H1 (cell line): Measurements from ENCODE around the gene GIPC1. TPM values are rescaled to one million over a fixed set of nuclear protein-coding genes. Genes with fewer than 3 reads are reported as not detected.
A peak's percentile ranks its signal among the peaks of the same experiment; 100 is the strongest.

Source experiments
- CTCF ChIA-PET: fragments of 300-600 bp; sonication (Branson Sonifier 250); formaldehyde crosslinking; loops from one replicate; lab custom pipeline; 2021; ENCODE audit not compliant: partially characterized antibody; lab: Charles Lee
- POLR2A ChIA-PET: fragments of 300-600 bp; sonication (Branson Sonifier 250); formaldehyde crosslinking; loops from one replicate; lab custom pipeline; 2021; ENCODE audit warnings: inconsistent platforms; ENCODE audit not compliant: partially characterized antibody; lab: Charles Lee
- DNase-seq, 2 experiments: peaks; one replicate each; pipeline versions ENCODE4 v3.0.0 to v3.0.0-alpha.2; 2010 to 2022; ENCODE audit warnings: low spot score in 2 of 2, low read depth in 1 of 2, mixed read lengths in 1 of 2
- FAIRE-seq: peaks from 2 replicates; lab custom pipeline; 2011; peaks lifted over from hg19 to GRCh38; lab: Jason Lieb, UNC
- H2AFZ ChIP-seq: 2 replicates; pipeline ENCODE4 v1.8.1; 2012; ENCODE audit warnings: low read length, inconsistent platforms
- H2AK5ac ChIP-seq: 2 replicates; pipeline ENCODE4 v1.6.1; 2013; ENCODE audit warnings: low read depth, low read length
- H2BK120ac ChIP-seq: replicated peaks from 2 replicates; pipeline ENCODE3; 2013; ENCODE audit warnings: low read depth, low read length, inconsistent platforms
- H2BK12ac ChIP-seq: 2 replicates; pipeline ENCODE4 v1.6.1; 2013; ENCODE audit warnings: low read depth, low read length
- H2BK15ac ChIP-seq: 2 replicates; pipeline ENCODE4 v1.6.1; 2013; ENCODE audit warnings: low read length
- H2BK20ac ChIP-seq: 2 replicates; pipeline ENCODE4 v1.6.1; 2013; ENCODE audit warnings: low read length
- H2BK5ac ChIP-seq: 2 replicates; pipeline ENCODE4 v1.6.1; 2013; ENCODE audit warnings: low read depth, low read length
- H3K14ac ChIP-seq: 2 replicates; pipeline ENCODE4 v1.6.1; 2013; ENCODE audit warnings: inconsistent platforms; ENCODE audit not compliant: insufficient read length
- H3K18ac ChIP-seq: 2 replicates; pipeline ENCODE4 v1.6.1; 2013; ENCODE audit warnings: low read length; ENCODE audit errors: extremely low read depth
- H3K23ac ChIP-seq: 2 replicates; pipeline ENCODE4 v1.6.1; 2013; ENCODE audit warnings: inconsistent platforms; ENCODE audit not compliant: insufficient read length
- H3K23me2 ChIP-seq: 2 replicates; pipeline ENCODE4 v1.6.1; 2013; ENCODE audit warnings: low read depth, low read length
- H3K27ac ChIP-seq: 2 replicates; pipeline ENCODE4 v1.6.1; 2011; ENCODE audit warnings: low read depth, low read length, inconsistent platforms
- H3K27me3 ChIP-seq, 4 experiments: replicated peaks in 1 of 4; 1 replicate in 1 of 4; 2 replicates in 3 of 4; pipeline versions ENCODE4 v1.6.1 to v1.8.1; 2011 to 2013; ENCODE audit warnings: low read length in 3 of 4, mild to moderate bottlenecking in 3 of 4, inconsistent platforms in 2 of 4, mixed read lengths in 2 of 4, moderate library complexity in 1 of 4; ENCODE audit not compliant: control insufficient read depth in 3 of 4, insufficient read depth in 3 of 4; ENCODE audit errors: extremely low read depth in 1 of 4
- H3K36me3 ChIP-seq, 4 experiments: 2 replicates each; pipeline versions ENCODE4 v1.6.1 to v1.8.1; 2011 to 2013; ENCODE audit warnings: mild to moderate bottlenecking in 4 of 4, low read length in 3 of 4, moderate library complexity in 2 of 4, control low read depth in 1 of 4, inconsistent platforms in 1 of 4; ENCODE audit not compliant: insufficient read depth in 4 of 4, control insufficient read depth in 2 of 4
- H3K4ac ChIP-seq: replicated peaks from 2 replicates; pipeline ENCODE3; 2013; ENCODE audit warnings: low read length, low read depth, mixed read lengths, inconsistent platforms; ENCODE audit not compliant: insufficient read length
- H3K4me1 ChIP-seq, 4 experiments: replicated peaks in 1 of 4; 1 replicate in 1 of 4; 2 replicates in 3 of 4; pipeline versions ENCODE4 v1.6.1 to v1.8.1; 2011 to 2013; ENCODE audit warnings: low read length in 3 of 4, inconsistent platforms in 2 of 4, mixed read lengths in 1 of 4; ENCODE audit not compliant: insufficient read depth in 4 of 4, control insufficient read depth in 3 of 4
- H3K4me2 ChIP-seq, 2 experiments: 2 replicates each; pipeline versions ENCODE4 v1.6.1 to v1.8.1; 2011 to 2013; ENCODE audit warnings: low read depth in 2 of 2, low read length in 2 of 2, control low read depth in 1 of 2, inconsistent platforms in 1 of 2, mild to moderate bottlenecking in 1 of 2; ENCODE audit not compliant: insufficient read depth in 1 of 2
- H3K4me3 ChIP-seq, 4 experiments: fragments of 200-600, 300-600 bp in 1 of 4; sonication (generic), shearing (Covaris generic), sonication (Bioruptor Twin) in 1 of 4; 2 replicates each; pipeline versions ENCODE4 v1.5.1 to v1.8.1; 2011 to 2016; ENCODE audit warnings: low read length in 4 of 4, low read depth in 3 of 4, control low read depth in 2 of 4, inconsistent platforms in 2 of 4, mild to moderate bottlenecking in 2 of 4, mixed read lengths in 1 of 4, moderate library complexity in 1 of 4; ENCODE audit not compliant: insufficient read depth in 2 of 4; ENCODE audit errors: extremely low read depth in 1 of 4
- H3K56ac ChIP-seq: replicated peaks from 2 replicates; pipeline ENCODE3; 2013; ENCODE audit warnings: low read depth, mild to moderate bottlenecking, mixed read lengths, low read length, inconsistent platforms; ENCODE audit not compliant: insufficient read length
- H3K79me1 ChIP-seq: 2 replicates; pipeline ENCODE4 v1.6.1; 2013; ENCODE audit warnings: low read depth, low read length, control low read depth
- H3K79me2 ChIP-seq, 2 experiments: 2 replicates each; pipeline versions ENCODE4 v1.6.1 to v1.8.1; 2012 to 2013; ENCODE audit warnings: low read length in 2 of 2, mild to moderate bottlenecking in 2 of 2, inconsistent platforms in 1 of 2; ENCODE audit not compliant: insufficient read depth in 2 of 2, control insufficient read depth in 1 of 2
- H3K9ac ChIP-seq, 4 experiments: replicated peaks in 1 of 4; 1 replicate in 1 of 4; 2 replicates in 3 of 4; pipeline versions ENCODE4 v1.6.1 to v1.8.1; 2011 to 2013; ENCODE audit warnings: low read depth in 3 of 4, low read length in 3 of 4, control low read depth in 2 of 4, mild to moderate bottlenecking in 2 of 4, moderate library complexity in 2 of 4, inconsistent platforms in 1 of 4; ENCODE audit errors: extremely low read depth in 1 of 4
- H3K9me3 ChIP-seq, 2 experiments: 2 replicates each; pipeline versions ENCODE4 v1.6.1 to v1.8.1; 2012 to 2013; ENCODE audit warnings: mild to moderate bottlenecking in 2 of 2, moderate library complexity in 2 of 2, control low read depth in 1 of 2, inconsistent platforms in 1 of 2, low read depth in 1 of 2, low read length in 1 of 2, mixed read lengths in 1 of 2; ENCODE audit not compliant: insufficient read depth in 2 of 2
- H4K20me1 ChIP-seq, 2 experiments: replicated peaks in 1 of 2; 2 replicates each; pipeline versions ENCODE3 to v1.8.1; 2011 to 2013; ENCODE audit warnings: inconsistent platforms in 2 of 2, low read length in 2 of 2, mild to moderate bottlenecking in 1 of 2; ENCODE audit not compliant: insufficient read depth in 2 of 2, control insufficient read depth in 1 of 2
- H4K5ac ChIP-seq: 2 replicates; pipeline ENCODE4 v1.6.1; 2013; ENCODE audit warnings: low read length, low read depth, mixed read lengths, inconsistent platforms; ENCODE audit not compliant: insufficient read length
- H4K8ac ChIP-seq: 2 replicates; pipeline ENCODE4 v1.8.0; 2013; ENCODE audit warnings: mild to moderate bottlenecking, moderate library complexity, low read length, inconsistent platforms; ENCODE audit not compliant: insufficient read depth; ENCODE audit errors: extremely low read depth
- H4K91ac ChIP-seq: replicated peaks from 2 replicates; pipeline ENCODE3; 2013; ENCODE audit warnings: low read length, mixed read lengths, inconsistent platforms; ENCODE audit not compliant: insufficient read length
- ATF3 ChIP-seq: IDR thresholded peaks from 2 replicates; pipeline ENCODE4 v1.6.1; 2011; ENCODE audit warnings: low read depth, mild to moderate bottlenecking, low read length; ENCODE audit not compliant: insufficient read depth
- CBX8 ChIP-seq: fragments of 300-800, 300-1000 bp; sonication (generic); IDR thresholded peaks from 2 replicates; pipeline ENCODE4 v1.7.1; 2016; ENCODE audit warnings: low read depth, low read length, borderline replicate concordance
- EZH2 ChIP-seq: fragments of 200-600 bp; sonication (generic); IDR thresholded peaks from 2 replicates; pipeline ENCODE4 v1.7.1; 2012; ENCODE audit warnings: low read depth, mild to moderate bottlenecking, moderate library complexity, low read length, inconsistent platforms; ENCODE audit not compliant: severe bottlenecking
- JUN ChIP-seq: IDR thresholded peaks from 2 replicates; pipeline ENCODE4 v1.6.1; 2011; ENCODE audit warnings: low read depth, mild to moderate bottlenecking, improper control_type of control experiment, low read length
- MAX ChIP-seq: IDR thresholded peaks from 2 replicates; pipeline ENCODE4 v1.6.1; 2012; ENCODE audit warnings: inconsistent platforms
- SP2 ChIP-seq: IDR thresholded peaks from 2 replicates; pipeline ENCODE4 v1.6.1; 2012; ENCODE audit warnings: mild to moderate bottlenecking, low read length, inconsistent platforms
- SP4 ChIP-seq: IDR thresholded peaks from 2 replicates; pipeline ENCODE4 v1.6.1; 2012; ENCODE audit warnings: low read length, inconsistent platforms
- SRF ChIP-seq: IDR thresholded peaks from 2 replicates; pipeline ENCODE4 v1.6.1; 2011; ENCODE audit warnings: mild to moderate bottlenecking, low read depth, low read length, moderate library complexity
- TAF7 ChIP-seq: optimal IDR thresholded peaks from 2 replicates; pipeline ENCODE3; 2011; ENCODE audit warnings: low read depth, mild to moderate bottlenecking, inconsistent platforms, low read length, moderate library complexity, borderline replicate concordance
- TBP ChIP-seq: IDR thresholded peaks from 2 replicates; pipeline ENCODE4 v1.6.1; 2011; ENCODE audit warnings: low read depth, low read length, improper control_type of control experiment
- TCF12 ChIP-seq: IDR thresholded peaks from 2 replicates; pipeline ENCODE4 v1.6.1; 2011; ENCODE audit warnings: low read depth, mild to moderate bottlenecking, low read length
- YY1 ChIP-seq: IDR thresholded peaks from 2 replicates; pipeline ENCODE4 v1.6.1; 2011; ENCODE audit warnings: low read depth, mild to moderate bottlenecking, low read length
- WGBS, 2 experiments: shearing (Covaris generic) in 1 of 2; methylation state at CpG; one replicate each; pipeline versions ENCODE4 v1.1.6 to v1.1.7; 2013 to 2015; ENCODE audit warnings: low lambda C conversion rate in 2 of 2, mixed read lengths in 2 of 2, inconsistent platforms in 1 of 2, low coverage in 1 of 2, missing lambda C conversion rate in 1 of 2; ENCODE audit not compliant: insufficient replicate concordance in 2 of 2, insufficient coverage in 1 of 2, insufficient read length in 1 of 2; ENCODE audit errors: extremely low coverage in 1 of 2, missing lambda C conversion rate in 1 of 2; 5-methylcytosine and 5-hydroxymethylcytosine counted together
- polyA plus RNA-seq, 7 experiments: library from polyadenylated mRNA; depleted of rRNA in 3 of 7; stranded (reverse) in 5 of 7; unstranded in 2 of 7; fragments of >200 nt in 5 of 7; fragments of 200-250 nt in 2 of 7; gene quantifications; 1 replicate in 5 of 7; 2 replicates in 1 of 7; 4 replicates in 1 of 7; pipeline versions ENCODE4 v1.2.1 to v1.2.3, GENCODE V29; 2011 to 2013; ENCODE audit warnings: missing spikeins in 2 of 7, mixed read lengths in 2 of 7
- total RNA-seq: library from RNA; stranded (reverse); fragmentation: NEBNext Ultra II Directional; extraction: Animal tissue kit (Norgen Biotek cat#: 25700); gene quantifications from 2 replicates; pipeline ENCODE4 v1.2.1, GENCODE V29; 2021

GIPC1 gene
- total and polyA plus RNA-seq, 2 of the 8 experiments (the other 6 are each of a cell fraction or from before 2014, with no cell fraction given): 65.6 to 72.0 TPM

GRCh38 chr19:14471436-14472187 is 24.3 kb downstream of the GIPC1 start:
- FAIRE-seq (no peak), DNase-seq (no peak)
- peaks cover 0 to 18% (median 15%) of the 10 kb centered on the region in 4 experiments; a peak in 6 of 7 replicates for H3K4me1 ChIP-seq
- H3K27ac ChIP-seq: no peak overlapping the region
- H3K27me3 ChIP-seq: no peaks in the 10 kb centered on the region
- H2AK5ac ChIP-seq: no peak overlapping the region
- no peak overlapping the region for H3K4ac ChIP-seq
- H3K9me3 ChIP-seq: no peaks in the 10 kb centered on the region
- H3K79me1 ChIP-seq: no peaks in the 10 kb centered on the region
- no peak overlapping the region for H4K8ac ChIP-seq
- H2AFZ ChIP-seq: no peak overlapping the region
- no peak overlapping the region for H3K14ac ChIP-seq
- no peak overlapping the region; the same call in 1 of the 2 replicates for H3K18ac ChIP-seq
- TF ChIP-seq ATF3 (no peak), TCF12 (no peak), SRF (no peak), TAF7 (no peak), YY1 (no peak), EZH2 (no peak), CBX8 (no peak), TBP (no peak), SP4 (no peak), MAX (no peak), SP2 (no peak), JUN (no peak)
- H3K23me2 ChIP-seq: peaks cover 4% of the 10 kb centered on the region
- H3K4me3 ChIP-seq: peak overlapping the region in 1 of 4 experiments; percentile 62; a peak in 2 of 8 replicates
- H2BK120ac ChIP-seq: no peak overlapping the region
- H4K91ac ChIP-seq: no peak overlapping the region
- H3K36me3 ChIP-seq: peaks cover 0 to 6% (median 4%) of the 10 kb centered on the region in 4 experiments; a peak in 4 of 8 replicates
- no peak overlapping the region for H2BK12ac ChIP-seq
- POLR2A ChIA-PET: interaction anchor here (0.6 to 2.6 kb wide), 12 partner anchors 8 to 380 kb away, joined by 3 to 13 read pairs (median 4); partner anchors contain the start of genes ASF1B and DNAJB1
- H3K79me2 ChIP-seq: no peaks in the 10 kb centered on the region
- H4K20me1 ChIP-seq: peaks cover 0 to 6% of the 10 kb centered on the region in 2 experiments
- peak overlapping the region; percentile 57 to 76; a peak in 3 of 4 replicates for H3K4me2 ChIP-seq
- H2BK20ac ChIP-seq: no peak overlapping the region
- H2BK15ac ChIP-seq: no peak overlapping the region
- WGBS, 2 experiments: 78% methylated on average over 19 of the region's 46 CpGs; no CpG with 5 or more reads in 1 of the 2 experiments
- no peak overlapping the region for H3K23ac ChIP-seq
- H3K9ac ChIP-seq: no peak overlapping the region
- H2BK5ac ChIP-seq: no peak overlapping the region
- CTCF ChIA-PET: interaction anchor here (0.6 to 4.2 kb wide), 19 partner anchors 10 to 321 kb away, joined by 3 to 20 read pairs (median 5); partner anchors contain the start of genes DNAJB1 and GIPC1
- no peak overlapping the region for H4K5ac ChIP-seq
- no peak overlapping the region for H3K56ac ChIP-seq
